ENCODE results near the gene CENPM.

CENPM gene

GRCh38 chr22:41931701-41932269 is 15.2 kb downstream of the CENPM start:
- DNase-seq = no peak

GRCh38 chr22:41929418-41929810 is 17.5 kb downstream of the CENPM start:
- no peak for DNase-seq

- no peak for DNase-seq
Observed at GRCh38 chr22:41928593-41929417, 18.1 kb downstream of the CENPM start.

GRCh38 chr22:41927813-41928212 is 19.1 kb downstream of the CENPM start:
- no peak for DNase-seq

- peak; percentile 80 for DNase-seq
Observed at GRCh38 chr22:41925783-41926460, 21.0 kb downstream of the CENPM start.

GRCh38 chr22:41923595-41924276 is 23.2 kb downstream of the CENPM start:
- DNase-seq = no peak

GRCh38 chr22:41922940-41923594 is 23.9 kb downstream of the CENPM start:
- no peak for DNase-seq

- no peak for DNase-seq
Observed at GRCh38 chr22:41922328-41922727, 24.6 kb downstream of the CENPM start.

- DNase-seq = no peak
Observed at GRCh38 chr22:41920271-41920976, 26.5 kb downstream of the CENPM start.

- peak; percentile 69 for DNase-seq
Observed at GRCh38 chr22:41919357-41920224, 27.4 kb downstream of the CENPM start.

GRCh38 chr22:41917903-41918791 is 28.8 kb downstream of the CENPM start:
- peak; percentile 58 for DNase-seq

GRCh38 chr22:41917375-41917902 is 29.5 kb downstream of the CENPM start:
- DNase-seq = no peak

- no peak for DNase-seq
Observed at GRCh38 chr22:41916745-41917358, 30.1 kb downstream of the CENPM start.

GRCh38 chr22:41915786-41916493 is 31.0 kb downstream of the CENPM start:
- DNase-seq = no peak

- peak; percentile 46 for DNase-seq
Observed at GRCh38 chr22:41915035-41915785, 31.7 kb downstream of the CENPM start, which contains the start of gene SHISA8. Gene SHISA8 (minus strand): TSS chr22:41915074. CDS start chr22:41914667, 407 bp downstream.

GRCh38 chr22:41914611-41915034 is 32.3 kb downstream of the CENPM start:
- no peak for DNase-seq

- no peak for DNase-seq
Observed at GRCh38 chr22:41913842-41914534, 33.0 kb downstream of the CENPM start.
